HUES6 (cell line): Measurements from ENCODE around the gene TAF11L11.
"Not testable (repeated sequence)": the region's sequence is repeated elsewhere in the genome, so short reads cannot be mapped to it uniquely, and the experiment has no call there.

Source experiments
- H3K27ac ChIP-seq: 2 replicates; pipeline ENCODE4 v1.7.0; 2013; ENCODE audit warnings: low read depth, mild to moderate bottlenecking, low read length, inconsistent platforms
- H3K27me3 ChIP-seq: 2 replicates; pipeline ENCODE4 v1.6.1; 2013; ENCODE audit warnings: low read length; ENCODE audit not compliant: control insufficient read depth, insufficient read depth
- H3K36me3 ChIP-seq: 2 replicates; pipeline ENCODE4 v1.6.1; 2013; ENCODE audit warnings: low read length; ENCODE audit not compliant: control insufficient read depth, insufficient read depth
- H3K4me1 ChIP-seq: 2 replicates; pipeline ENCODE4 v1.6.1; 2013; ENCODE audit warnings: low read length; ENCODE audit not compliant: control insufficient read depth, insufficient read depth
- H3K4me3 ChIP-seq: 2 replicates; pipeline ENCODE4 v1.5.1; 2013; ENCODE audit warnings: low read depth, low read length
- H3K9ac ChIP-seq: one replicate; pipeline ENCODE4 v1.6.1; 2013; ENCODE audit warnings: mild to moderate bottlenecking, low read length
- H3K9me3 ChIP-seq: 2 replicates; pipeline ENCODE4 v1.6.1; 2013; ENCODE audit warnings: low read depth, low read length; ENCODE audit not compliant: control insufficient read depth, insufficient read depth

TAF11L11 gene

DNA sequence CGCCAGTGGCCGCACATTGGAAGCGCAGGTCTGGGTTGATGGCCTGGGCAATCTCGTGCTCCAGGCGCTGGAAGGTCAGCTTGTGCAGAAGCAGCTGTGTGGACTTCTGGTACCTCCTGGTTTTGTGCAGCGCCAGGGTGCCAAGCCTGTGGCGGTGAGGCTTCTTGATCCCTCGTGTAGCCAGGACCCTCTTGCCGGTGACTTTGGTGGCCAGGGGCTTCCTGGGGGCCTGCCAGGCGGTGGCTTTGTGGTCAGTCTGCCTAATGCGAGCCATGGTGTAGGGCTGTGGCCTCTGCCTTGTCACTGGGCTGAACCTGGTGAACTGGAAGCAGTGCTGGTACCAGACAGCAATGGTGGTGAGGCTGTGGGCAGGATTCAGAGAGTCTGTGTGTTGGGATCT, 21.7 kb downstream of the TAF11L11 start:
- Histone ChIP-seq H3K4me1 (no peaks in the 10 kb centered on the region), H3K36me3 (no peaks in the 10 kb centered on the region), H3K9ac (no peak overlapping the region), H3K9me3 (no peaks in the 10 kb centered on the region), H3K27me3 (no peaks in the 10 kb centered on the region), H3K4me3 (no peak overlapping the region), H3K27ac (no peak overlapping the region)

DNA sequence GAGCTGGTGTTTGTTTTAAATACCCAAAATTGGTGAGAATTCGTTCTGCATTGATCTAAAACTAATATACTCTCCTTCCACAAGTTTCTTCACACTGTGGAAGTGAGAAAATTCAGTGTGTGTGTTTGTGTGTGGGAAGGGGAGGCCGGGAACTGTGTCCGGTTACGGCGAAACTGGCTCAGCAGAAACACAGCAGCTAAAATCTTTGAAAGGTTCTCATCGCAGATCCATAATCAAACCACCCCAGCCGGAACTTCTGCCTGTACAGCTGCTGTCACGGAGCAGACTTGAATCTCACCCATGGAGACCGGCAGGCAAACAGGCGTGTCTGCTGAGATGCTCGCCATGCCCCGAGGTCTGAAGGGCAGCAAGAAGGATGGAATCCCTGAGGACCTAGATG, 27.8 kb downstream of the TAF11L11 start, which contains the start of gene TAF11L13:
TAF11L13 (plus strand) TSS at position 301 of the 400 bp plus-strand sequence.
- not testable (repeated sequence) for H3K4me1 ChIP-seq, H3K27ac ChIP-seq, H3K4me3 ChIP-seq, H3K27me3 ChIP-seq, H3K36me3 ChIP-seq, H3K9me3 ChIP-seq, H3K9ac ChIP-seq

DNA sequence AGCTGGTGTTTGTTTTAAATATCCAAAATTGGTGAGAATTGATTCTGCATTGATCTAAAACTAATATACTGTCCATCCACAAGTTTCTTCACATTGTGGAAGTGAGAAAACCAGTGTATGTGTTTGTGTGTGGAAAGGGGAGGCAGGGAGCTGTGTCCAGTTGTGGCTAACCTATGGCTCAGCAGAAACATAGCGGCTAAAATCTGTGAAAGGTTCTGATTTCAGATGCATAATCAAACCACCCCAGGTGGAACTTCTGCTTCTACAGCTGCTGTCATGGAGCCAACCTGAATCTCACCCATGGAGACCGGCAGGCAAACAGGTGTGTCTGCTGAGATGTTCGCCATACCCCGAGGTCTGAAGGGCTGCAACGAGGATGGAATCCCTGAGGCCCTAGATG, 30.2 kb downstream of the TAF11L11 start, which contains the start of gene TAF11L14:
TAF11L14 (plus strand) TSS at position 301 of the 400 bp plus-strand sequence.
- no peaks in the 10 kb centered on the region for H3K4me1 ChIP-seq
- H3K4me3 ChIP-seq = no peak within 1 kb of the TSS
- no peak within 1 kb of the TSS for H3K9ac ChIP-seq
- H3K9me3 ChIP-seq = no peaks in the 10 kb centered on the region
- no peak within 1 kb of the TSS for H3K27ac ChIP-seq
- no peaks in the 10 kb centered on the region for H3K27me3 ChIP-seq
- no peaks in the 10 kb centered on the region for H3K36me3 ChIP-seq

DNA sequence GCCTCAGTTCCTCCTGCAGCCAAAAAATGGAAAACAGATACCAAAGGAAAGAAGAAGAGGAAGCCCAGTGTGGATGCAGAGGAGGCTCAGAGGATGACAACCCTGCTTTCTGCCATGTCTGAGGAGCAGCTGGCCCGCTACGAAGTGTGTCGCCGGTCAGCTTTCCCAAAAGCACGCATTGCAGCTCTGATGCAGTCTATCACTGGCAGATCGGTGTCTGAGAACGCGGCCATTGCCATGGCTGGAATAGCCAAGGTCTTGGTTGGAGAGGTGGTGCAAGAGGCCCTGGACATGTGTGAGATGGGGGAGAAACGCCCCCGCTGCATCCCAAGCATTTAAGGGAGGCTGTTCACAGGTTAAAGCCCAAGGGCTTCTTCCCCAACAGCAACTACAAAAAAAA, 45.2 kb downstream of the TAF11L11 start:
- H3K4me3 ChIP-seq, H3K27ac ChIP-seq, H3K9me3 ChIP-seq, H3K27me3 ChIP-seq, H3K4me1 ChIP-seq, H3K36me3 ChIP-seq, H3K9ac ChIP-seq: not testable (repeated sequence)

DNA sequence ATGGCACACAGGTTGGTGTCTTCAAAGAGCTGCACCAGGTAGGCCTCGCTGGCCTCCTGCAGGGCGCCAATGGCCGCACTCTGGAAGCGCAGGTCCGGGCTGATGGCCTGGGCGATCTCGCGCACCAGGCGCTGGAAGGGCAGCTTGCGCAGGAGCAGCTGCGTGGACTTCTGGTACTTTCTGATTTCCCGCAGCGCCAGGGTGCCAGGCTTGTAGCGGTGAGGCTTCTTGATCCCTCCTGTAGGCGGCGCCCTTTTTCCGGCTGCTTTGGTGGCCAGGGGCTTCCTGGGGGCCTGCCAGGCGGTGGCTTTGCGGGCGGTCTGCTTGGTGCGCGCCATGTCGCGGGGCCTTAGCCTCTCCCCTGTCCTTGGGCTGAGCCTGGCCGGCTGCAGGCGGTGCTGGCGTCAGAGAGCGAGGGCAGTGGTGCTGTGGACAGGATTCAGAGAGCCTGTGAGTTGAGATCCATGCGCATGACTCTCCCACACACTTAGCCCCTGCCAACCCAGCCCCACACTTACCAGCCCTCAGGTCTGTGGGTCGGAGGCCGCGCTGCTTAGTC, 51.3 kb downstream of the TAF11L11 start:
- H3K27me3 ChIP-seq, H3K9me3 ChIP-seq, H3K36me3 ChIP-seq, H3K4me3 ChIP-seq, H3K9ac ChIP-seq, H3K4me1 ChIP-seq, H3K27ac ChIP-seq: not testable (repeated sequence)
